Transverse colon (tissue), 4 donors: ENCODE results near the gene MYO19.

Experiments used
- CTCF ChIP-seq, 5 experiments: fragments of 200-600 bp in 3 of 5; fragments of 450-650 bp in 2 of 5; sonication (generic) in 3 of 5; IDR thresholded peaks; 1 replicate in 2 of 5; 2 replicates in 3 of 5; pipeline ENCODE4 v1.5.1; 2016 to 2017; ENCODE audit warnings: antibody characterized with exemption in 5 of 5, inconsistent platforms in 3 of 5, mild to moderate bottlenecking in 2 of 5, moderate library complexity in 1 of 5
- POLR2AphosphoS5 ChIP-seq, 3 donors: sonication (generic); formaldehyde crosslinking; IDR thresholded peaks; one replicate each; pipeline ENCODE4 v1.6.1; 2016; ENCODE audit warnings: antibody characterized with exemption in 3 of 3

- no peak for TF ChIP-seq CTCF (IDR thresholded peaks at IDR 0.05)
- TF ChIP-seq POLR2AphosphoS5 (IDR thresholded peaks at IDR 0.05) = no peak
Measured at GRCh38 chr17:36532435-36532975, 2.2 kb downstream of the MYO19 start.
